MG63 (cell line): ENCODE data around the gene ICAM5. TPM values are rescaled to one million over a fixed set of nuclear protein-coding genes. Genes with fewer than 3 reads are reported as not detected.
"Not testable (repeated sequence)": the region's sequence is repeated elsewhere in the genome, so short reads cannot be mapped to it uniquely, and the experiment has no call there.

Experiments used
- DNase-seq: peaks from one replicate; pipeline ENCODE4 v3.0.0-alpha.2; 2020
- H3K27me3 ChIP-seq: fragments of 250-450 bp; sonication (Bioruptor Pico); 2 replicates; pipeline ENCODE4 v1.5.1; 2020; ENCODE audit warnings: mild to moderate bottlenecking, moderate library complexity
- H3K36me3 ChIP-seq: fragments of 250-450 bp; sonication (Bioruptor Pico); 2 replicates; pipeline ENCODE4 v1.5.1; 2020; ENCODE audit warnings: mild to moderate bottlenecking, moderate library complexity
- H3K4me3 ChIP-seq: fragments of 250-450 bp; sonication (Bioruptor Pico); 2 replicates; pipeline ENCODE4 v1.5.1; 2020; ENCODE audit warnings: mild to moderate bottlenecking, moderate library complexity
- H3K9me3 ChIP-seq: fragments of 250-450 bp; sonication (Bioruptor Pico); 2 replicates; pipeline ENCODE4 v1.5.1; 2020; ENCODE audit warnings: mild to moderate bottlenecking, moderate library complexity
- total RNA-seq: library from RNA; depleted of rRNA; stranded (reverse); fragments of >200 nt; shearing (Covaris generic); gene quantifications from 2 replicates; pipeline ENCODE4 v1.2.3, GENCODE V29; 2014; ENCODE audit warnings: low replicate concordance; rRNA removed

The ICAM5 gene, protein sequence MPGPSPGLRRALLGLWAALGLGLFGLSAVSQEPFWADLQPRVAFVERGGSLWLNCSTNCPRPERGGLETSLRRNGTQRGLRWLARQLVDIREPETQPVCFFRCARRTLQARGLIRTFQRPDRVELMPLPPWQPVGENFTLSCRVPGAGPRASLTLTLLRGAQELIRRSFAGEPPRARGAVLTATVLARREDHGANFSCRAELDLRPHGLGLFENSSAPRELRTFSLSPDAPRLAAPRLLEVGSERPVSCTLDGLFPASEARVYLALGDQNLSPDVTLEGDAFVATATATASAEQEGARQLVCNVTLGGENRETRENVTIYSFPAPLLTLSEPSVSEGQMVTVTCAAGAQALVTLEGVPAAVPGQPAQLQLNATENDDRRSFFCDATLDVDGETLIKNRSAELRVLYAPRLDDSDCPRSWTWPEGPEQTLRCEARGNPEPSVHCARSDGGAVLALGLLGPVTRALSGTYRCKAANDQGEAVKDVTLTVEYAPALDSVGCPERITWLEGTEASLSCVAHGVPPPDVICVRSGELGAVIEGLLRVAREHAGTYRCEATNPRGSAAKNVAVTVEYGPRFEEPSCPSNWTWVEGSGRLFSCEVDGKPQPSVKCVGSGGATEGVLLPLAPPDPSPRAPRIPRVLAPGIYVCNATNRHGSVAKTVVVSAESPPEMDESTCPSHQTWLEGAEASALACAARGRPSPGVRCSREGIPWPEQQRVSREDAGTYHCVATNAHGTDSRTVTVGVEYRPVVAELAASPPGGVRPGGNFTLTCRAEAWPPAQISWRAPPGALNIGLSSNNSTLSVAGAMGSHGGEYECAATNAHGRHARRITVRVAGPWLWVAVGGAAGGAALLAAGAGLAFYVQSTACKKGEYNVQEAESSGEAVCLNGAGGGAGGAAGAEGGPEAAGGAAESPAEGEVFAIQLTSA
- total RNA-seq = not detected in 2 replicates

GRCh38 chr19:10289836-10290356 lies at the start of gene ICAM5:
Gene ICAM5, plus strand, starts transcription at chr19:10289952. Its CDS starts 92 bp downstream, at chr19:10290044.
- H3K27me3 ChIP-seq = peaks cover 62% of the 10 kb centered on the region
- DNase-seq = no peak

GRCh38 chr19:10241826-10242449 lies 47.8 kb upstream of the ICAM5 start:
- not testable (repeated sequence) for H3K36me3 ChIP-seq, H3K27me3 ChIP-seq, H3K9me3 ChIP-seq, H3K4me3 ChIP-seq
- DNase-seq = peak; percentile 41

More at GRCh38 chr19:10289836-10290356, at the start of gene ICAM5:
- Histone ChIP-seq H3K4me3 (peak within 1 kb of the TSS; percentile 32), H3K9me3 (peaks cover 3% of the 10 kb centered on the region; the same call in 1 of the 2 replicates), H3K36me3 (no peaks in the 10 kb centered on the region)

DNA sequence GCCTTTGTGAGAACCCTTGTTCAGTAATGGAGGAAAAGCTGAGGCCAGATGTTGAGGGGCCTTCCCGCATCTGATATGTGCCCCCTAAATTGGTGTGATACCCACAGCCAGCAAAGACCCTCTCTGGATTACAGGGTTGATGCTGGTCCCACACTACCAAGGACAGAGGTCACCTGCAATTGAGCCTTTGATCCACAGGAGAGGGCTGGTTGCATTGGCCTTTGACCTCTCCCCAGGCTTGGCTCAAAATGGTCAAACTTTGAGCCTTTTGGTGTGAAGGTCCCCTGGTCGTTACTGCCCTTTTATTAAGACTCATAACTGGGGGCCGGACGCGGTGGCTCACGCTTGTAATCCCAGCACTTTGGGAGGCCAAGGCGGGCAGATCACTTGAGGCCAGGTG lies 46.1 kb upstream of the ICAM5 start:
- H3K27me3 ChIP-seq = no peaks in the 10 kb centered on the region
- DNase-seq = no peak
- H3K36me3 ChIP-seq = no peaks in the 10 kb centered on the region
- H3K9me3 ChIP-seq = no peaks in the 10 kb centered on the region
- H3K4me3 ChIP-seq = no peak overlapping the region

DNA sequence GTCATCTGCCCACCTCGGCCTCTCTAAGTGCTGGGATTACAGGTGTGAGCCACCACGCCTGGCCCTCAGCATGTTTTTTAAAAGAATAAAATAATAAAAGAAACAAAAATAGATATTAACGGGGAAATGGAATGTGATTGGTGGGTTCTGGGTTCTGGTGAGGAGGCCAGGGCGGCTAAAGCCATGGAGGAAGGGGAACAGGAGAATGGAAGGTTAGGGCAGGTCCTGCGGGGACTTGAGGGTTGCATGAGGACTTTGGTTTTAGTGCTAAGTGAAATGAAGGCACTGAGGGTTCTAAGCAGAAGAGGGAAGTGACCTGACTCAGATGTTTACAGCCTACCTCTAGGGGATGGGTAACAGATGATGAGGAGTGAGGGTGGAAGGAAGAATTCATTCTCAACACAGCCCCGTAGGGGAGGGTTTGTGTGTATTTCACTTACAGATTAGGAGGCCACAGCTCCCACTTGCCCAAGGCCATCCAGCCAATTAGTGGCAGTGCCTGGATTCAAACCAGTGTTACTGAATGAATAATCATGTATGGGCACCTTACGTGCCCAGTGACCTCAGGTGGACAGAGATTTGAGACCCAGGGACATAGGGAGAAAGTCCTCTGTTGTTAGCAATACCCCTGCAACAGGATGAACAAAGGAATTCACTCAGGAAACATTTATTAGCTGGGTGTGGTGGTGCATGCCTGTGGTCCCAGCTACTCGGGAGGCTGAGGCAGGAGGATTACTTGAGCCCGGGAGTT lies 44.4 kb upstream of the ICAM5 start:
- Histone ChIP-seq H3K4me3 (no peak overlapping the region), H3K9me3 (no peaks in the 10 kb centered on the region), H3K27me3 (no peaks in the 10 kb centered on the region), H3K36me3 (no peaks in the 10 kb centered on the region)
- no peak for DNase-seq

- no peak for DNase-seq
- Histone ChIP-seq H3K9me3 (no peaks in the 10 kb centered on the region), H3K36me3 (no peaks in the 10 kb centered on the region), H3K4me3 (no peak overlapping the region), H3K27me3 (no peaks in the 10 kb centered on the region)
These were observed 43.2 kb upstream of the ICAM5 start for GRCh38 chr19:10246511-10246910.

GRCh38 chr19:10251792-10252694 lies 37.7 kb upstream of the ICAM5 start, which contains the start of gene MRPL4:
Gene MRPL4, plus strand, starts transcription at chr19:10252214. Its CDS starts 40 bp downstream, at chr19:10252254.
- DNase-seq = peak; percentile 100
- H3K36me3 ChIP-seq = peaks cover 46% of the 10 kb centered on the region
- H3K9me3 ChIP-seq = 0 out of 2 replicates have a peak, but pooled peaks cover 2% of the 10 kb centered on the region
- H3K27me3 ChIP-seq = no peaks in the 10 kb centered on the region
- H3K4me3 ChIP-seq = peak within 1 kb of the TSS; percentile 97

DNA sequence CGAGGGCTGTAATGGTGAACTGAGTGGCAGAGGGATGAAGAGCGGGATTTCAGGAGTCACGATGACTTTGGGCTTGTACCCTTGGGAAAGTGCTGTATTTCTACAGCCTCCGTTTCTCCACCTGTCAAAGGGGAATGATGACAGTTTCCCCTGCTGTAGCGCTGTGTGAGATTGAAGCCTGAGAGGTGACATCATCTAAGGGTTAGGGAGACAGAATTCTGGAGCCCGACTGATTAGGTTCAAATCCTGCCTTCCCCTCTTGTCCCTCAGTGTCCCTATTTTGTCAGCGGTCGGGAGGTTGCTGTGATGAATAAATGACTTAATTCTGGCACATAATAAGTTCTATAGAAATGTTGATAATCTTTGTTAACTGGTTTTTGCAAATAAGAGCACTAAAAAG lies 37.0 kb upstream of the ICAM5 start:
- Histone ChIP-seq H3K4me3 (peak overlapping the region; percentile 97), H3K9me3 (0 out of 2 replicates have a peak, but pooled peaks cover 2% of the 10 kb centered on the region), H3K27me3 (no peaks in the 10 kb centered on the region), H3K36me3 (peaks cover 53% of the 10 kb centered on the region)
- DNase-seq = no peak

GRCh38 chr19:10254244-10254643 lies 35.5 kb upstream of the ICAM5 start:
- DNase-seq = no peak
- Histone ChIP-seq H3K4me3 (no peak overlapping the region), H3K27me3 (no peaks in the 10 kb centered on the region), H3K9me3 (0 out of 2 replicates have a peak, but pooled peaks cover 2% of the 10 kb centered on the region), H3K36me3 (peaks cover 67% of the 10 kb centered on the region)

GRCh38 chr19:10255358-10255757 lies 34.4 kb upstream of the ICAM5 start:
- no peak overlapping the region for H3K4me3 ChIP-seq
- DNase-seq = no peak
- H3K9me3 ChIP-seq = 0 out of 2 replicates have a peak, but pooled peaks cover 2% of the 10 kb centered on the region
- peaks cover 68% of the 10 kb centered on the region for H3K36me3 ChIP-seq
- H3K27me3 ChIP-seq = no peaks in the 10 kb centered on the region

GRCh38 chr19:10256551-10256950 lies 33.2 kb upstream of the ICAM5 start:
- DNase-seq = no peak
- Histone ChIP-seq H3K36me3 (peaks cover 68% of the 10 kb centered on the region), H3K27me3 (no peaks in the 10 kb centered on the region), H3K9me3 (0 out of 2 replicates have a peak, but pooled peaks cover 2% of the 10 kb centered on the region), H3K4me3 (no peak overlapping the region)

- Histone ChIP-seq H3K36me3 (peaks cover 65% of the 10 kb centered on the region), H3K9me3 (0 out of 2 replicates have a peak, but pooled peaks cover 2% of the 10 kb centered on the region), H3K4me3 (no peak overlapping the region), H3K27me3 (no peaks in the 10 kb centered on the region)
- DNase-seq = no peak
These were observed 32.7 kb upstream of the ICAM5 start for GRCh38 chr19:10256970-10257615.

- Histone ChIP-seq H3K9me3 (no peaks in the 10 kb centered on the region), H3K27me3 (no peaks in the 10 kb centered on the region), H3K4me3 (no peak overlapping the region), H3K36me3 (peaks cover 55% of the 10 kb centered on the region)
- no peak for DNase-seq
These were observed 31.6 kb upstream of the ICAM5 start for GRCh38 chr19:10258080-10258710.

- Histone ChIP-seq H3K36me3 (peaks cover 45% of the 10 kb centered on the region), H3K9me3 (no peaks in the 10 kb centered on the region), H3K4me3 (no peak overlapping the region), H3K27me3 (no peaks in the 10 kb centered on the region)
- DNase-seq = peak; percentile 86
These were observed 30.4 kb upstream of the ICAM5 start for GRCh38 chr19:10259162-10259905.
